K562 (cell line): ENCODE measurements around the gene TAF4. TPM values are rescaled to one million over a fixed set of nuclear protein-coding genes. Genes with fewer than 3 reads are reported as not detected.

ENCODE experiments used
- BRF1 ChIP-seq: IDR thresholded peaks from 3 replicates; pipeline ENCODE4 v1.6.1; 2011; ENCODE audit warnings: borderline replicate concordance, mild to moderate bottlenecking; ENCODE audit not compliant: insufficient read length; ENCODE audit errors: extremely low read depth
- CBX3 ChIP-seq, 2 experiments: IDR thresholded peaks; 1 replicate in 1 of 2; 2 replicates in 1 of 2; pipeline ENCODE4 v1.6.1; 2012; ENCODE audit warnings: inconsistent platforms in 2 of 2, low read length in 2 of 2, borderline replicate concordance in 1 of 2, control low read depth in 1 of 2
- DDX20 ChIP-seq: fragments of 450-650 bp; IDR thresholded peaks from 2 replicates; pipeline ENCODE4 v1.6.1; 2016; ENCODE audit warnings: missing genetic modification characterization, low read depth, mild to moderate bottlenecking, missing compliant biosample characterization, moderate library complexity
- ZFX ChIP-seq: sonication (generic); formaldehyde crosslinking; IDR thresholded peaks from 2 replicates; pipeline ENCODE4 v1.8.0; 2022; ENCODE audit warnings: mild to moderate bottlenecking, missing genetic modification reagents, moderate library complexity
- ZNF561 ChIP-seq: fragments of 450-650 bp; formaldehyde crosslinking; conservative IDR thresholded peaks from 2 replicates; pipeline ENCODE4 v1.4.0; 2020; ENCODE audit warnings: mild to moderate bottlenecking, moderate library complexity
- polyA plus RNA-seq, 8 experiments: library from polyadenylated mRNA; depleted of rRNA in 4 of 8; stranded (reverse) in 5 of 8; unstranded in 3 of 8; fragments of >200 nt; fragmentation: Nextera tagmentation in 2 of 8; fragmentation: Illumina TruSeq in 1 of 8; extraction: Ambion mirVana in 2 of 8; extraction: Trizol in 1 of 8; gene quantifications; 2 replicates each; pipeline versions ENCODE4 v1.2.1 to v1.2.3, GENCODE V29; 2011 to 2014; ENCODE audit warnings: inconsistent platforms in 1 of 8, missing spikeins in 1 of 8
- total RNA-seq, 7 experiments: library from RNA; depleted of rRNA in 6 of 7; stranded (reverse); fragments of >200 nt in 6 of 7; fragmentation: Illumina TruSeq in 2 of 7; extraction: Trizol in 2 of 7; gene quantifications; 2 replicates each; pipeline versions ENCODE4 v1.2.1 to v1.2.3, GENCODE V29; 2011 to 2021; ENCODE audit warnings: low replicate concordance in 1 of 7
- TF ChIP-seq, protein P1 (sequence below), 2 experiments: IDR thresholded peaks in 1 of 2; conservative IDR thresholded peaks in 1 of 2; 2 replicates each; pipeline ENCODE4 v1.6.1; 2016; ENCODE audit warnings: low read depth in 2 of 2, mild to moderate bottlenecking in 1 of 2, missing compliant biosample characterization in 1 of 2, missing genetic modification characterization in 1 of 2, moderate library complexity in 1 of 2

The TAF4 gene
- total and polyA plus RNA-seq, 9 of the 15 experiments (the other 6 are each of a cell fraction or from before 2014, with no cell fraction given), result 0.44 to 28.3 (median 5.6) TPM

DNA sequence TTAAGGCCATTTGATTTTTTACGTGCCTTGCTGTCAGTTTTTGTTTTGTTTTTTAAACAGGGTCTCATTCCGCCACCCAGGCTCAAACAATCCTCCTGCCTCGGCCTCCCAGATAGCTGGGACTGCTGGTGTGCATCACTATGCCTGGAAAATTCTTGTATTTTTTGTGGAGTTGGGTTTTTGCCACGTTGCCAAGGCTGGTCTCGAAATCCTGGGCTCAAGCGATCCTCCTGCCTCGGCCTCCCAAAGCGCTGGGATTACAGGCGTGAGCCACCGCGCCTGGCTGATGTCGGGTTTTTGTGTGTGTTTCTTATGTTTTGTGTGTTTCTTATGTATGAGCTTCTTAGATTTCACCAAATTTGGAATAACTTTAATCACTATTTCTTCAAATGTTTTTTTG is 104.8 kb downstream of the TAF4 start (continued):
- TF ChIP-seq CBX3 (IDR thresholded peaks at IDR 0.05; ENCODE audit: borderline replicate concordance in 1 of 2, low read length in 2 of 2) (no peak), BRF1 (no peak), ZFX (CRISPR knock-in tag) (no peak), DDX20 (no peak), ZNF561 (CRISPR knock-in tag) (no peak)
- TF ChIP-seq, protein P1, sequence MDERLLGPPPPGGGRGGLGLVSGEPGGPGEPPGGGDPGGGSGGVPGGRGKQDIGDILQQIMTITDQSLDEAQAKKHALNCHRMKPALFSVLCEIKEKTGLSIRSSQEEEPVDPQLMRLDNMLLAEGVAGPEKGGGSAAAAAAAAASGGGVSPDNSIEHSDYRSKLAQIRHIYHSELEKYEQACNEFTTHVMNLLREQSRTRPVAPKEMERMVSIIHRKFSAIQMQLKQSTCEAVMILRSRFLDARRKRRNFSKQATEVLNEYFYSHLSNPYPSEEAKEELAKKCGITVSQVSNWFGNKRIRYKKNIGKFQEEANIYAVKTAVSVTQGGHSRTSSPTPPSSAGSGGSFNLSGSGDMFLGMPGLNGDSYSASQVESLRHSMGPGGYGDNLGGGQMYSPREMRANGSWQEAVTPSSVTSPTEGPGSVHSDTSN (CRISPR knock-in tag; IDR thresholded peaks at IDR 0.05; ENCODE audit: low read depth), result no peak
- TF ChIP-seq, protein P1 (tag; conservative IDR thresholded peaks at IDR 0.05; ENCODE audit: low read depth), result no peak
